OCI-LY7 (cell line): ENCODE data around the gene RPL7L1.
"Not testable (repeated sequence)": the region's sequence is repeated elsewhere in the genome, so short reads cannot be mapped to it uniquely, and the experiment has no call there.

Experiments
- CTCF ChIP-seq: fragments of 200-600 bp; sonication (generic); conservative IDR thresholded peaks from 2 replicates; pipeline ENCODE4 v1.5.1; 2014; ENCODE audit warnings: mild to moderate bottlenecking, antibody characterized with exemption, low read length, moderate library complexity, mixed read lengths
- EZH2phosphoT487 ChIP-seq: fragments of 200-600 bp; sonication (generic); IDR thresholded peaks from 2 replicates; pipeline ENCODE4 v1.6.1; 2018; ENCODE audit warnings: low read depth, borderline replicate concordance, mild to moderate bottlenecking, mixed run types, antibody characterized with exemption, low read length, moderate library complexity, mixed read lengths

- not testable (repeated sequence) for TF ChIP-seq CTCF, EZH2phosphoT487
These were observed 23.2 kb downstream of the RPL7L1 start for GRCh38 chr6:42902429-42903263.
